Activated CD8-positive, alpha-beta T cell treated with anti-CD3 and anti-CD28 coated beads for 36 hours (primary cell): Measurements from ENCODE around the gene SINHCAF. TPM values are rescaled to one million over a fixed set of nuclear protein-coding genes. Genes with fewer than 3 reads are reported as not detected.
"Not testable (repeated sequence)": the region's sequence is repeated elsewhere in the genome, so short reads cannot be mapped to it uniquely, and the experiment has no call there.

Source experiments
- ATAC-seq: fragments of 200-7000 bp; cut with Tn5 transposase; one replicate; pipeline ENCODE4 v1.10.0; 2021; ENCODE audit warnings: mild to moderate bottlenecking, moderate library complexity
- CTCF ChIA-PET: fragments of 350-600 bp; sonication (Branson Sonifier 250); formaldehyde crosslinking; loops from one replicate; lab custom pipeline; 2021; ENCODE audit warnings: antibody characterized with exemption; lab: Charles Lee
- POLR2A ChIA-PET: fragments of 350-600 bp; sonication (Branson Sonifier 250); formaldehyde crosslinking; loops from one replicate; lab custom pipeline; 2021; ENCODE audit warnings: antibody characterized with exemption; lab: Charles Lee
- DNase-seq: peaks from one replicate; pipeline ENCODE4 v3.0.0-alpha.2; 2020
- H3K27ac Mint-ChIP-seq: one replicate; pipeline ENCODE4 v1.8.0; 2021; ENCODE audit warnings: mild to moderate bottlenecking, mixed read lengths
- H3K27me3 Mint-ChIP-seq: one replicate; pipeline ENCODE4 v1.8.0; 2021; ENCODE audit warnings: mixed read lengths
- H3K36me3 Mint-ChIP-seq: one replicate; pipeline ENCODE4 v1.8.0; 2021; ENCODE audit warnings: low read depth, mixed read lengths
- H3K4me1 Mint-ChIP-seq: one replicate; pipeline ENCODE4 v1.8.0; 2021; ENCODE audit warnings: low read depth, mixed read lengths
- H3K4me3 Mint-ChIP-seq: one replicate; pipeline ENCODE4 v1.8.0; 2021; ENCODE audit warnings: mild to moderate bottlenecking, moderate library complexity, mixed read lengths
- H3K9me3 Mint-ChIP-seq: one replicate; pipeline ENCODE4 v1.8.0; 2021; ENCODE audit warnings: mixed read lengths
- intact Hi-C: fragments of 100-400 bp; cut with micrococcal nuclease; formaldehyde crosslinking; loops from one replicate; pipeline ENCODE4 v1.10.0; 2022
- total RNA-seq, 2 experiments: library from RNA; stranded (reverse); gene quantifications; one replicate each; pipeline ENCODE4 v1.2.3, GENCODE V29; 2021
- TF ChIP-seq, protein P1 (sequence below): fragments of 200-600 bp; IDR thresholded peaks from one replicate; pipeline ENCODE4 v1.8.0; 2022; ENCODE audit warnings: antibody characterized with exemption, mild to moderate bottlenecking

The SINHCAF gene, protein sequence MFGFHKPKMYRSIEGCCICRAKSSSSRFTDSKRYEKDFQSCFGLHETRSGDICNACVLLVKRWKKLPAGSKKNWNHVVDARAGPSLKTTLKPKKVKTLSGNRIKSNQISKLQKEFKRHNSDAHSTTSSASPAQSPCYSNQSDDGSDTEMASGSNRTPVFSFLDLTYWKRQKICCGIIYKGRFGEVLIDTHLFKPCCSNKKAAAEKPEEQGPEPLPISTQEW
- 100 to 1,000 TPM; 171 to 184 TPM for total RNA-seq

DNA sequence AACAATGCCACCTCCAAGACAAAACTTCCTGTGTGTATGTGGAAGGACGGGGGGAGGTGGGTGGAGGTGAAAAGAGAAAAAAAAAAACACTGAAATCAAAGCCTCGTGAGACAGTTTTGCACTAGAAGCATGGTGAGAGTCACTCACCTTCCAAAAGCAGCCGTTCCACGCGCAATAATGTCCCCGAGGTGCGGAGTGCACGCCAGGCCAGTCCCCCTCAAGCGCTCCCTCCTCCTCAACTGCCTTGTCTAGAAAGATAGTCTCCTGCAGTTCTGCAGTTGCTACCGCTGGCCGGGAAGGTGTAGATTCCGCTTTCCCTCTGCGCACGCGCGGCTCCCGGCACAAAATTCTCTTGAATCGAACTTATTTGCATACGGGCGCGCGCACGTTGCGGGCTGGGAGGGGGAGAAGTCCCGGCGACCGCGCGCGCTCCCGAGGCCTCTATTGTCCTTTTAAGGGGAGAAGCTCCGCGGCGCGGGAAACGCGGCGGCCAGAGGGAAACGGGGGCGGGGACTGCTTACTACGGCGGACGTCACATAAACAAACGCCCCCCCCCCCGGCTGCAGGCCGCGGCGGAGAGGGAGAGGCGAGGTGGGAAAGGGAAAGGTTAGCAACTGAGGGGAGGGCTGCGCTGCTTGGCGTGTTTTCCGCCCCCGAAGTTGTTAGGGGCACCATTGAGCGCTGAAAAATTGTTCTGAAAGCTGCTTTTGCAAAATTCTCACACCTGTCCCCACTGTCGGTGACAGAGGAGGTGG, at the start of gene SINHCAF:
TSS of gene SINHCAF (minus strand) at position 274 of the 755 bp plus-strand sequence. CDS start 27,946 bp downstream, outside the sequence.
- DNase-seq, result peak; percentile 100
- no peaks in the 10 kb centered on the region for H3K9me3 Mint-ChIP-seq
- intact Hi-C loops, result loop anchor here (10.0 kb wide), 2 partner anchors 639 to 1349 kb away; partner anchors contain the start of gene DNM1L
- peak within 1 kb of the TSS; percentile 100 for H3K4me3 Mint-ChIP-seq
- H3K27ac Mint-ChIP-seq, result peak within 1 kb of the TSS; percentile 99
- H3K4me1 Mint-ChIP-seq, result peaks cover 23% of the 10 kb centered on the region
- H3K27me3 Mint-ChIP-seq, result no peaks in the 10 kb centered on the region
- ATAC-seq, result peak; percentile 68
- peaks cover 37% of the 10 kb centered on the region for H3K36me3 Mint-ChIP-seq
- POLR2A ChIA-PET, result interaction anchor here (1.0 to 1.6 kb wide), 9 partner anchors 10 to 1945 kb away, joined by 3 to 8 read pairs (median 3); partner anchors contain the start of gene ERGIC2
- CTCF ChIA-PET, result interaction anchor here (1.9 kb wide), 1 partner anchor 54 kb away, joined by 6 read pairs; no protein-coding TSS in a partner anchor
- TF ChIP-seq, protein P1, sequence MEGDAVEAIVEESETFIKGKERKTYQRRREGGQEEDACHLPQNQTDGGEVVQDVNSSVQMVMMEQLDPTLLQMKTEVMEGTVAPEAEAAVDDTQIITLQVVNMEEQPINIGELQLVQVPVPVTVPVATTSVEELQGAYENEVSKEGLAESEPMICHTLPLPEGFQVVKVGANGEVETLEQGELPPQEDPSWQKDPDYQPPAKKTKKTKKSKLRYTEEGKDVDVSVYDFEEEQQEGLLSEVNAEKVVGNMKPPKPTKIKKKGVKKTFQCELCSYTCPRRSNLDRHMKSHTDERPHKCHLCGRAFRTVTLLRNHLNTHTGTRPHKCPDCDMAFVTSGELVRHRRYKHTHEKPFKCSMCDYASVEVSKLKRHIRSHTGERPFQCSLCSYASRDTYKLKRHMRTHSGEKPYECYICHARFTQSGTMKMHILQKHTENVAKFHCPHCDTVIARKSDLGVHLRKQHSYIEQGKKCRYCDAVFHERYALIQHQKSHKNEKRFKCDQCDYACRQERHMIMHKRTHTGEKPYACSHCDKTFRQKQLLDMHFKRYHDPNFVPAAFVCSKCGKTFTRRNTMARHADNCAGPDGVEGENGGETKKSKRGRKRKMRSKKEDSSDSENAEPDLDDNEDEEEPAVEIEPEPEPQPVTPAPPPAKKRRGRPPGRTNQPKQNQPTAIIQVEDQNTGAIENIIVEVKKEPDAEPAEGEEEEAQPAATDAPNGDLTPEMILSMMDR, result no peak

DNA sequence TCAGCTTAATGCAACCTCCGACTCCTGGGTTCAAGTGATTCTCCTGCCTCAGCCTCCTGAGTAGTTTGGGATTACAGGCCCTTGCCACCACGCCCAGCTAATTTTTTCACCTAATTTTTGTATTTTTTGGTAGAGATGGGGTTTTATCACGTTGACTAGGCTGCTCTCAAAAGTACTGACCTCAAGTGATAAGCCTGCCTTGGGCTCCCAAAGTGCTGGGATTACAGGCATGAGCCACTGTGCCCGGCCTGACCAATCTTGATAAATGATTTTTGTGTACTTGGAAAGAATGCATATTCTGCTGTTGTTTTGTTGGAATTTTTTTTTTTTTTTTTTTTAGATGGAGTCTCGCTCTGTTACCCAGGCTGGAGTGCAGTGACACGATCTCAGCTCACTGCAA, 49.5 kb upstream of the SINHCAF start:
- intact Hi-C loops, POLR2A ChIA-PET, DNase-seq, H3K27ac Mint-ChIP-seq, H3K9me3 Mint-ChIP-seq, H3K4me3 Mint-ChIP-seq, H3K4me1 Mint-ChIP-seq, H3K36me3 Mint-ChIP-seq, H3K27me3 Mint-ChIP-seq, ATAC-seq: not testable (repeated sequence)
- CTCF ChIA-PET, result interaction anchor here (1.1 kb wide), 1 partner anchor 27 kb away, joined by 4 read pairs; no protein-coding TSS in a partner anchor

DNA sequence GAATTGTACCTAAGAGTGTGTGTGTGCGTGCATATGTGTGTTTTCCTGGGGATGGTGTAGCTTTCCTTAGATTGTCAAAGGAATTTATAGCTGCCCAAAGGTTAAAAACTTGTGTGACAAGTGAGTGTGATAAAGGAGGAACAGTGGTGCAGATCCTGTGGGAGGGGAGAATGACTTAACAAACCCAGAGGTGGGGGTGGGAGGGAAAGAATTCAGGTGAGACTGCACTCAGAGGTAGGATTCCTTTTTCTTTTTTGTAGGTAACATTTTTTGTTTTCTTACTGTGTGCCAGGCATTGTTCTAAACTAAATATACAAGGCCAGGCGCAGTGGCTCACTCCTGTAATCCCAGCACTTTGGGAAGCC, 45.3 kb upstream of the SINHCAF start:
- intact Hi-C loops, result no loop called here
- no peaks in the 10 kb centered on the region for H3K27me3 Mint-ChIP-seq
- CTCF ChIA-PET, result no interaction called here

DNA sequence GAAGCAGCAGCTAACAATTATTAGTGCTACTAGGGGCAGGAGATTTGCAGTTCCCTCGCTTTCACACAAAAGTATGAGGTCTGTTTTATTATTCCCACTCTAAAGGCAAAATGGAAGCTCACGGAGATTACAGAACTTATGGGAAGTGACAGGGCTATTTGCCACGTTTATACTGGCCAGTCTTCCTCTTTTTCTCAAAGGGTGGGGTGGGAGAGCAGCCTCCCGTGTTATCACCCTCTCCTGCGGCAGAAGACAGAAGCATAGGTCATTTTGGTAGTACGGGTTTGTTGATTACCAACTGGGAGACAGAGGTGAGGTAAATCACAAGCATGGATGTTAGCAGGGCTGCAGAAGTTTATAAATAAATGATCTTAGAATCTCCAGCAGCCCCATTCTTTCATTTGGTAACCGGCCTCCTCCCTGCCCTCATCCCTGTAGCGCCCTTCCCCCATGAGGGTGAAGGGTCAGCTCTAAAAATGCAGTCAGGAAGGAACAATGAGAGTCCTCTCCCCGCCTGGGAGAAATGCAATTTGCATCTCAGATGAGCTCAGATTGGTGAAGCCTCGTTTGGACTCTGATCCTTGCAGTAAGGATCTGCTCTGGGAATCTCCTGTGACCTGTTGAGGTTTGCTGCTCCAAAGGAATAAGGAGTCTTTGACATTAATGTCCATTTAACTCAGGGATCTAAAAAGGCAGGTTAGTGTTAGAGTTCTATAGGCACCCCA, 44.7 kb upstream of the SINHCAF start:
- Mint-ChIP-seq H3K27me3 (no peaks in the 10 kb centered on the region), H3K9me3 (no peaks in the 10 kb centered on the region), H3K4me3 (no peak overlapping the region), H3K36me3 (no peaks in the 10 kb centered on the region), H3K27ac (no peak overlapping the region), H3K4me1 (no peaks in the 10 kb centered on the region)
- ChIA-PET CTCF (no interaction called here), POLR2A (no interaction called here)
- intact Hi-C loops, result no loop called here
- no peak for ATAC-seq
- DNase-seq, result no peak
- TF ChIP-seq, protein P1, result no peak

More for the DNA sequence above, 45.3 kb upstream of the SINHCAF start:
- no peak for ATAC-seq
- Mint-ChIP-seq H3K9me3 (no peaks in the 10 kb centered on the region), H3K4me3 (no peak overlapping the region), H3K27ac (no peak overlapping the region), H3K4me1 (no peaks in the 10 kb centered on the region), H3K36me3 (no peaks in the 10 kb centered on the region)
- POLR2A ChIA-PET, result no interaction called here
- TF ChIP-seq, protein P1, result no peak
- no peak for DNase-seq

DNA sequence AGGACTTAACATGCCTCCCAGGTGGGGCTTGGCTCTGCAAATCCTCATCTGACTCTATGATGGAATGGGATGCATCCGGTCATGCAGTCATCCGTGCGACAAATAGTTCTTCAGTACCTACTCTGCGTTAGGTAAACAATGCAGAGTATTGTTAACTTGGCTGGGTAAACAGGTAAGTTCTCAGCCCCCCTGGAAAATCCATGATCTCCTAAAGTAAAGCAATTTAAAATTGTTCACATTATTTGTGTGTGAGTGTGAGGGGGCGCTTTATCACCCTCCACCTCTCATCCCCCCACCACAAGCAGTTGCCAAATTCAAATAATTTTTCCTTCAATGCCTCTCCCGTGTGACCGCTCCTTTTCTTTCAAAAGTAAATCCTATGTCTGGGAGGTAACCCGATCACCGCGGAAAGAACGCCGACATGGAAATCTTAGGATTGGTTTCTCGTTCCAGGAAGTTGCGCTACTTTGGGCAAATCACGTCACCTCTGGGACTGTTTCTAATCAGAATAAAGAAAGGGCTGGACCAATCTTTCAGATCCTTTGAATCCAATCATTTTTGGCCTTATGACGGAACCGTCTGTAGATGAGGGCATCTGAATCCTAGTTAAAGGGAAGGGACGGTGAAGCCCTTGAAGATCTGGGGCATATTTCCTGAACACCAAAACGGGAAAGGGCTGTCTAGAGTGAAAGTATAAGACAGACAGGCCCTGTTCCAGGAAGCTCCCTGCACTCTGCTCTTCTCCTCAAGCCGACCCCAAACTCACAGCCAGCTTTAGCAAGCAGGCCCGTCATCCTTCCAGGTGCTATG, 44.0 kb upstream of the SINHCAF start:
- Mint-ChIP-seq H3K27ac (no peak overlapping the region), H3K4me1 (no peaks in the 10 kb centered on the region), H3K9me3 (no peaks in the 10 kb centered on the region), H3K27me3 (no peaks in the 10 kb centered on the region), H3K36me3 (no peaks in the 10 kb centered on the region), H3K4me3 (no peak overlapping the region)
- ChIA-PET POLR2A (no interaction called here), CTCF (no interaction called here)
- TF ChIP-seq, protein P1, result no peak
- ATAC-seq, result no peak
- intact Hi-C loops, result no loop called here
- DNase-seq, result no peak
